IPS DF 6.9 (cell line): Measurements from ENCODE around the gene COQ9.

Experiments used
- DNase-seq: peaks from one replicate; pipeline ENCODE4 v3.0.0-alpha.2; 2013; ENCODE audit warnings: low read depth, low spot score
- H3K27ac ChIP-seq: one replicate; pipeline ENCODE4 v1.5.1; 2013; ENCODE audit warnings: low read length, control low read depth
- H3K27me3 ChIP-seq: 2 replicates; pipeline ENCODE4 v1.6.1; 2013; ENCODE audit warnings: mild to moderate bottlenecking, low read length; ENCODE audit not compliant: control insufficient read depth, insufficient read depth
- H3K36me3 ChIP-seq: 2 replicates; pipeline ENCODE4 v1.6.1; 2013; ENCODE audit warnings: low read length; ENCODE audit not compliant: control insufficient read depth, insufficient read depth
- H3K4me1 ChIP-seq: 2 replicates; pipeline ENCODE4 v1.6.1; 2013; ENCODE audit warnings: low read length; ENCODE audit not compliant: control insufficient read depth, insufficient read depth
- H3K4me3 ChIP-seq: 2 replicates; pipeline ENCODE4 v1.5.1; 2013; ENCODE audit warnings: mild to moderate bottlenecking, low read length
- H3K9me3 ChIP-seq: 2 replicates; pipeline ENCODE4 v1.6.1; 2013; ENCODE audit warnings: low read length, inconsistent platforms; ENCODE audit not compliant: control insufficient read depth, insufficient read depth
- WGBS: extraction: QIAGEN DNeasy Blood & Tissue Kit; methylation state at CpG from one replicate; pipeline ENCODE4 v1.1.7; 2013; ENCODE audit warnings: mixed read lengths, missing lambda C conversion rate; ENCODE audit not compliant: insufficient read length, insufficient coverage; 5-methylcytosine and 5-hydroxymethylcytosine counted together

Gene COQ9

GRCh38 chr16:57501492-57501891 lies 54.2 kb downstream of the COQ9 start:
- Histone ChIP-seq H3K9me3 (no peaks in the 10 kb centered on the region), H3K4me3 (no peak overlapping the region), H3K4me1 (0 out of 2 replicates have a peak, but pooled peaks cover 1% of the 10 kb centered on the region), H3K27me3 (no peaks in the 10 kb centered on the region), H3K36me3 (no peaks in the 10 kb centered on the region), H3K27ac (no peak overlapping the region)
- DNase-seq: no peak
- WGBS: no CpG with 5 or more reads among the region's 7 CpGs

- H3K36me3 ChIP-seq: no peaks in the 10 kb centered on the region
- H3K9me3 ChIP-seq: no peaks in the 10 kb centered on the region
- H3K27me3 ChIP-seq: no peaks in the 10 kb centered on the region
- H3K4me1 ChIP-seq: 0 out of 2 replicates have a peak, but pooled peaks cover 1% of the 10 kb centered on the region
- H3K4me3 ChIP-seq: no peak overlapping the region
- H3K27ac ChIP-seq: no peak overlapping the region
- DNase-seq: no peak
- no CpG with 5 or more reads among the region's 12 CpGs for WGBS
These were observed 54.9 kb downstream of the COQ9 start for GRCh38 chr16:57502048-57502775.

GRCh38 chr16:57503366-57503765 lies 56.1 kb downstream of the COQ9 start:
- Histone ChIP-seq H3K4me3 (no peak overlapping the region), H3K27me3 (no peaks in the 10 kb centered on the region), H3K4me1 (0 out of 2 replicates have a peak, but pooled peaks cover 1% of the 10 kb centered on the region), H3K36me3 (no peaks in the 10 kb centered on the region), H3K27ac (no peak overlapping the region), H3K9me3 (no peaks in the 10 kb centered on the region)
- DNase-seq: no peak
- no CpG with 5 or more reads among the region's 15 CpGs for WGBS

GRCh38 chr16:57504001-57504400 lies 56.7 kb downstream of the COQ9 start:
- H3K27ac ChIP-seq: no peak overlapping the region
- H3K36me3 ChIP-seq: no peaks in the 10 kb centered on the region
- 0 out of 2 replicates have a peak, but pooled peaks cover 1% of the 10 kb centered on the region for H3K4me1 ChIP-seq
- no peaks in the 10 kb centered on the region for H3K27me3 ChIP-seq
- H3K4me3 ChIP-seq: no peak overlapping the region
- no CpG with 5 or more reads among the region's 6 CpGs for WGBS
- no peaks in the 10 kb centered on the region for H3K9me3 ChIP-seq
- no peak for DNase-seq

GRCh38 chr16:57504491-57504890 lies 57.2 kb downstream of the COQ9 start:
- DNase-seq: no peak
- H3K27me3 ChIP-seq: no peaks in the 10 kb centered on the region
- H3K9me3 ChIP-seq: no peaks in the 10 kb centered on the region
- no peak overlapping the region for H3K27ac ChIP-seq
- no peaks in the 10 kb centered on the region for H3K36me3 ChIP-seq
- H3K4me1 ChIP-seq: 0 out of 2 replicates have a peak, but pooled peaks cover 1% of the 10 kb centered on the region
- H3K4me3 ChIP-seq: no peak overlapping the region
- WGBS: no CpG with 5 or more reads among the region's 5 CpGs

GRCh38 chr16:57505169-57505568 lies 57.9 kb downstream of the COQ9 start:
- Histone ChIP-seq H3K36me3 (no peaks in the 10 kb centered on the region), H3K4me3 (no peak overlapping the region), H3K9me3 (no peaks in the 10 kb centered on the region), H3K4me1 (0 out of 2 replicates have a peak, but pooled peaks cover 1% of the 10 kb centered on the region), H3K27me3 (no peaks in the 10 kb centered on the region), H3K27ac (no peak overlapping the region)
- no peak for DNase-seq
- WGBS: no CpG with 5 or more reads among the region's 6 CpGs

GRCh38 chr16:57507136-57508034 lies 60.1 kb downstream of the COQ9 start:
- H3K27ac ChIP-seq: no peak overlapping the region
- no peak overlapping the region for H3K4me3 ChIP-seq
- DNase-seq: no peak
- no peaks in the 10 kb centered on the region for H3K9me3 ChIP-seq
- no peaks in the 10 kb centered on the region for H3K36me3 ChIP-seq
- no peaks in the 10 kb centered on the region for H3K4me1 ChIP-seq
- no CpG with 5 or more reads among the region's 13 CpGs for WGBS
- H3K27me3 ChIP-seq: no peaks in the 10 kb centered on the region

GRCh38 chr16:57508035-57508425 lies 60.8 kb downstream of the COQ9 start:
- no peaks in the 10 kb centered on the region for H3K36me3 ChIP-seq
- no peaks in the 10 kb centered on the region for H3K27me3 ChIP-seq
- no peaks in the 10 kb centered on the region for H3K9me3 ChIP-seq
- no peak for DNase-seq
- WGBS: no CpG with 5 or more reads among the region's 3 CpGs
- H3K4me1 ChIP-seq: no peaks in the 10 kb centered on the region
- no peak overlapping the region for H3K27ac ChIP-seq
- no peak overlapping the region for H3K4me3 ChIP-seq

- Histone ChIP-seq H3K4me1 (no peaks in the 10 kb centered on the region), H3K27me3 (no peaks in the 10 kb centered on the region), H3K4me3 (no peak overlapping the region), H3K27ac (no peak overlapping the region), H3K9me3 (no peaks in the 10 kb centered on the region), H3K36me3 (no peaks in the 10 kb centered on the region)
- WGBS: no CpG with 5 or more reads among the region's 12 CpGs
- no peak for DNase-seq
These were observed 62.1 kb downstream of the COQ9 start for GRCh38 chr16:57509231-57509923.
